OCI-M2 (cell line): ENCODE results near the gene SCEL.
"Not testable (repeated sequence)": the region's sequence is repeated elsewhere in the genome, so short reads cannot be mapped to it uniquely, and the experiment has no call there.

Experiments used
- DNase-seq: peaks from one replicate; lab custom pipeline; 2025; ENCODE audit not compliant: unreplicated experiment; lab: John Stamatoyannopoulos, UW

Gene SCEL

GRCh38 chr13:77660841-77661250, 125.3 kb downstream of the SCEL start:
- DNase-seq, result no peak

- DNase-seq, result not testable (repeated sequence)
These were observed 126.8 kb downstream of the SCEL start for GRCh38 chr13:77662301-77662700.

GRCh38 chr13:77662831-77663230, 127.3 kb downstream of the SCEL start:
- DNase-seq, result not testable (repeated sequence)

- no peak for DNase-seq
These were observed 139.3 kb downstream of the SCEL start for GRCh38 chr13:77674852-77675251.

- DNase-seq, result no peak
These were observed 143.3 kb downstream of the SCEL start for GRCh38 chr13:77678691-77679235.

- no peak for DNase-seq
These were observed 152.3 kb downstream of the SCEL start for GRCh38 chr13:77687799-77688198.

GRCh38 chr13:77691871-77692270, 156.4 kb downstream of the SCEL start:
- DNase-seq, result no peak

- no peak for DNase-seq
These were observed 157.4 kb downstream of the SCEL start for GRCh38 chr13:77692746-77693448.

GRCh38 chr13:77693449-77693940, 158.0 kb downstream of the SCEL start:
- DNase-seq, result no peak
